GM21381 (cell line): Measurements from ENCODE around the gene CFAP97.
"Not testable (repeated sequence)": the region's sequence is repeated elsewhere in the genome, so short reads cannot be mapped to it uniquely, and the experiment has no call there.

Experiments
- ATAC-seq: cut with Tn5 transposase; IDR thresholded peaks from one replicate; pipeline ENCODE4 v1.9.1; 2021; ENCODE audit warnings: mild to moderate bottlenecking, moderate library complexity; ENCODE audit not compliant: unreplicated experiment

CFAP97 gene

GRCh38 chr4:185203486-185204237 is at the start of gene CFAP97:
Gene CFAP97 (minus strand): TSS chr4:185204000. CDS start chr4:185191196, 12,804 bp downstream.
- peak; percentile 82 for ATAC-seq

- ATAC-seq = no peak
Observed at GRCh38 chr4:185249105-185249504, 45.3 kb upstream of the CFAP97 start.

GRCh38 chr4:185248393-185249039 is 44.7 kb upstream of the CFAP97 start:
- ATAC-seq = no peak

GRCh38 chr4:185247151-185247550 is 43.4 kb upstream of the CFAP97 start:
- no peak for ATAC-seq

- ATAC-seq = no peak
Observed at GRCh38 chr4:185246453-185246852, 42.7 kb upstream of the CFAP97 start.

GRCh38 chr4:185244763-185245162 is 41.0 kb upstream of the CFAP97 start:
- ATAC-seq = no peak

GRCh38 chr4:185243879-185244278 is 40.1 kb upstream of the CFAP97 start:
- no peak for ATAC-seq

GRCh38 chr4:185242749-185243533 is 39.1 kb upstream of the CFAP97 start:
- ATAC-seq = no peak

GRCh38 chr4:185240486-185240885 is 36.7 kb upstream of the CFAP97 start:
- not testable (repeated sequence) for ATAC-seq

- ATAC-seq = no peak
Observed at GRCh38 chr4:185238750-185239149, 35.0 kb upstream of the CFAP97 start.

GRCh38 chr4:185238215-185238681 is 34.4 kb upstream of the CFAP97 start:
- no peak for ATAC-seq

GRCh38 chr4:185237175-185237574 is 33.4 kb upstream of the CFAP97 start:
- ATAC-seq = no peak

GRCh38 chr4:185235843-185236503 is 32.2 kb upstream of the CFAP97 start:
- ATAC-seq = no peak

GRCh38 chr4:185235119-185235842 is 31.5 kb upstream of the CFAP97 start:
- ATAC-seq = no peak

- no peak for ATAC-seq
Observed at GRCh38 chr4:185232370-185232769, 28.6 kb upstream of the CFAP97 start.

GRCh38 chr4:185229021-185229818 is 25.4 kb upstream of the CFAP97 start:
- ATAC-seq = no peak

GRCh38 chr4:185227713-185228278 is 24.0 kb upstream of the CFAP97 start:
- ATAC-seq = no peak

- no peak for ATAC-seq
Observed at GRCh38 chr4:185227131-185227551, 23.3 kb upstream of the CFAP97 start.

- no peak for ATAC-seq
Observed at GRCh38 chr4:185225940-185226339, 22.1 kb upstream of the CFAP97 start.
